HG03196 (cell line): ENCODE results near the gene RPL22.
"Not testable (repeated sequence)": the region's sequence is repeated elsewhere in the genome, so short reads cannot be mapped to it uniquely, and the experiment has no call there.

Experiments used
- ATAC-seq: cut with Tn5 transposase; IDR thresholded peaks from one replicate; pipeline ENCODE4 v1.9.1; 2021; ENCODE audit not compliant: unreplicated experiment

RPL22 gene

DNA sequence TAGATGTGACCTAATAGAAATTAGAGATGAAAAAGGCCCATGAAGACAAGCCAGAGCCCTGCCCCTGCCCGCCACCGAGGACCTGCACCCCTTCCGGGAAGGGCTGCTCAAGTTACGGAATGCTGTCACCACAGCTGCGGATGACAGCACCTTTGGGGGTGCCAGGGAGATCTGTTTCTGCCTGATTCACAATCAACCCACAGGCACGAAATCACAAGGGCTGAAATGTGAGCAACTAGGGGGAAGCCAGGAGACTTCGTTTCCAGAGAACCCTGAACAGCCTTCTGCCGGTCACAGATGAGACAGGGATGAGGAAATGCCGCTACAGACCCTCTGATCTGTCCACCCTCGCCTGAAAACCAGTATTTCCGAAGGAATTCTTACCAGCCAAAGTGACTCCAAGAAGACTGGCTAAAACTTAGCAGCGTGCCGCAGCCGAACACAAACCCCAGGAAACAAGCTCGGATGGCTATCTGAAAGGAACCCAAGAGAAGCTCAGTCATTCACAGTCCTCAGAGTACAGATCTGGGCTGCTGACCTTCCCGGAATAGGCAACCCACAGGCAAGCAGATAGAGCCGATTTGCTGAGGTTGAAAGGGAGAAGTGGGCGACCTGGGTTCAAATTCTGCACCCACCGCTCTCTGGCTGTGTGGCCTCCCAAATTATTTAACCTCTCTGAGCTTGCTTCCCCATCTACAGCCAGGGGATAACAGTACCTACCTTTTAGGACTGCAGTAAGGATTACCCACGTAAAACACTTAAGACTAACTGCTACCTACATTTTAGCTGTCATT, 35.3 kb upstream of the RPL22 start:
- no peak for ATAC-seq

DNA sequence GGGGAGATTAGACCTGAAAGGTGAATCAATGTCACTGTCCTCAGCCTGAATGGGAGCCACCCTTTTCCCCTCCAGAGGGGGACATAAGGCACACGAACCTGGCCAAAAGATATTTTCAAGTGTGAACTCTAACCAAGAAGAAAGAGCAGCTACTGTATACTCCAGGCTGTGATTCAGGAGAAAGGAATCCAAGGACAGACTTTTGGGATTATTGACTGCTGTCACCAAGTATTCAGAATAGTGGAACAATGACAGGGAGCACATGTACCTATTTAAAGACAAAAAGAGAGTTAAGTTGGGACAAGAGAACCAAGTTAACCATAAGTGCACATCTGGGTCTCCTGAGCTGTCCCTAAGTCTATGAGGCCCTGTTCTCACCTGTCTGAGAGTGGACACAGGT, 34.0 kb upstream of the RPL22 start:
- no peak for ATAC-seq

DNA sequence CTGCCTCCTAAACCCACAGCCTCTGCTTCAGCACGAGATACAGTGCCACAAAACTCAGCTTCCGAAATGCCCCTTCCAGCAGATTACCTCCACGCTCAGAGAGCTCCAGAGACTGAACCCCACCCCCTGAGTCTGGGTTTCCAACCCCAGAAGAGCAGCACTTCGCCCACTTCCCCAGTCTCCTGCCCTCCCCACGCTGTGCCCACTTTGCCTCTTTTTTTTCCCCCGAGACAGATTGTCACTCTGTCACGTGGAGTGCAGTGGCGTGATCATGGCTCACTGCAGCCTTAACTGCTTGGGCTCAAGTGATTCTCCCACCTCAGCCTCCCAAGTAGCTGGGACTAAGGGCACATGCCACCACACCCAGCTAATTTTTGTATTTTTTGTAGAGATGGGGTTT, 26.3 kb upstream of the RPL22 start:
- ATAC-seq: no peak

DNA sequence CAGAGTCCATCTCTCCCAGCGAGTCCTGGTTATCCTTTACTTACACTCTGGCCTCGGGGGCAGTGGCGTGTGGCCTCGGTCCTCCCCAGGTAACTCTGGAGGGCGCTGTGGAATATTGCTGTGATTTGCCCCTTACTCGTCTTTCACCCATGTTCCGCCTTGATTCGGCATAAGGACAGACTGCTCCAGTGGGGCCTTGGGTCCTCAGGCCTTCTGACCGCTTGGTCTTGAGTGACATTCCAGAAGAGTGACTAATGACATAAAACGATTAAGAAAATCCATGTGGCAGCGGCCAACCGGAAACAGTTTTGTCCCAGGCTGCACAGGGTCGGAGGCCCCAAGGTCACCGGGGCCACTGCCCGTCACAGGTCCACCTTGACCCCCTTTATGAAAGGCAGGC, 25.3 kb upstream of the RPL22 start:
- ATAC-seq: no peak

DNA sequence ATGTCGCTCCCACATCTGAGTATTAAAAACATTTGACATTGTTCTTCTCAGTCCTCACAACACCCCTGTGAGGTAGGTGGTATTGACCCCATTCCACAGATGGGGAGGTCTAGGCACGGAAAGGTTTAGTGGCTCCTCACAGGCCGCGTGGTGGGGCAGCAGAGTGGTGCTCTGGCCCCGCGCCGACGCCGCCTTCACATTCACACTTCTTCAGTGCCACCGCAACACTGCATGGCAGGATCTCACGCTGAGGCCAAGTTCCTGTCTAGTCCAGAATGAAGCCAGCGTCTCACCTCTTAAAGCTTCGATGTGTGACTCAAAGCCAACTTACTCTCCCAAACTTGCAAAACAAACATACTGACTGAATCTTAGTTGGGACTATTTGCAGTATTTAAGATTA, 24.2 kb upstream of the RPL22 start:
- no peak for ATAC-seq

DNA sequence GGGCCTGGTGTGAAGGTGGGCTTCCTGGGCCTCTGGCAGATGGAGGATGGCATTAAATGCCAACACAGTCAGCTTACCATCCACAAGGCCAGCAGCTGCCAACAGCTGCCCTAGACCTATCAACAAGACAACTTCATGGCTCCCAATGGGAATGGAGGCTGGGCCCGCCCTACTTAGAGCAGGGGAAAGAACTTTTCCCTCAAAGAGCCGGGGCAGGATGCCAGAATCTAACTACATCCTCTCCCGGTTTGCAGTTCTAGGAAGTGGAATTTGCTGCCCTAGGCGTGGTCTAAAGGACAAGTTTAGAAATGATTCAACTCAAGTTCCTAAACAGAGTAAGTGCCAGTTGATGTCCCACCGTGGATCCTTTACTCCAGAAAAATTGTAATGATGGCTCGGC, 23.2 kb upstream of the RPL22 start:
- ATAC-seq: no peak

DNA sequence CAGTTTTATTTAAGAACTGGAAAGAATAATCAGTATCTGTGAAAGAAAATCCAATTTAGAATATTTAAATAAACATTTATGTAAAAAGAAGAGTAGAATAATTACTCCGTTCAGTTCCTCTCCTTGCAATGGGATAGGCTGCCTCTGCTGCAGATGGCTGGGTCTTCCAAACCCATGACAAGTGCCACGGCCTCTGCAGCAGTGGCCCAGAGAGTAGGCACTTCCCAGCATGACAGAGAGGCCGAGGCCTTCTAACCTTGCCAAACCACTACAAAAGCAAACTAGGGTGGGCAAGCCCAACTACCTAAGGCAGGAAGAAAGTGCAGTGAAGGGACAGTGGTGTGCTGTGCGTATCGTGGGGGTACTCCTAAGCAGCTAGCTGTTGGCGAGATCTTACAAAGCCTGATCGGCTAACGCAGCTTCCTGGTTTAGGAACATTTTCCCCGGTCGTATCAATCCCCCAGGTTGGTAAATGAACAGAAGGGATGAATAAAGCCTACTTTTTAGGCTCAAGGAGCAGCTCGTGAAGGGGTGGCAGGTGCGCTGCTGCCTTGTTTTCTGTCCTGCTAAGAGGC, 21.9 kb upstream of the RPL22 start:
- no peak for ATAC-seq

DNA sequence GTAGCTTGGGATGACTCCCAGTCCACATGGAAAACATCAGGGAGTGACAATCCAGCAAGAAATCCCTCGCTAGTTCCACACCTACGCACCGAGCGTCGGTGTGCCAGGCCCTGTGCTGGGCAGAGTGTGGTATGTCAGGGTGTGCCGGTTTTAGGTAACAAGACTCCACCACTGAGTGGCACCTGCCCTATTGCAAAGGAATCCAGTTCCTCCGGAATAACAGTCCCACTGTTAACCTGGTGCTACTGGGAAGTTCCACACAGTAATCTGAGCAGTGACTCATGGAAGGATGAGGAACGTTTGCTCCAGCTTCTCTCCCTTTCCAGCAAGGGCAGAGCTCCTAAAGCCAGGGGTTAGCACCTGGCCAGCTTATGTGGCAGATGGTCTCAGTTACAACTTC, 20.8 kb upstream of the RPL22 start:
- no peak for ATAC-seq

DNA sequence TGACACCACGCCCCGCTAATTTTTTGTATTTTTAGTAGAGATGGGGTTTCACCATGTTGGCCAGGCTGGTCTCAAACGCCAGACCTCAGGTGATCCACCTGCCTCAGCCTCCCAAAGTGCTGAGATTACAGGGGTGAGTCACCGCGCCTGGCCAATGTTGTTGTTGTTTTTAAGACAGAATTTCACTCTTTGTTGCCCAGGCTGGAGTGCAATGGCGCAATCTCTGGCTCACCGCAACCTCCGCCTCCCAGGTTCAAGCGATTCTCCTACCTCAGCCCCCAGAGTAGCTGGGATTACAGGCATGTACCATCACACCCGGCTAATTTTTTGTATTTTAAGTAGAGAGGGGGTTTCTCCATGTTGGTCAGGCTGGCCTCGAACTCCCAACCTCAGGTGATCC, 20.2 kb upstream of the RPL22 start:
- ATAC-seq: not testable (repeated sequence)

DNA sequence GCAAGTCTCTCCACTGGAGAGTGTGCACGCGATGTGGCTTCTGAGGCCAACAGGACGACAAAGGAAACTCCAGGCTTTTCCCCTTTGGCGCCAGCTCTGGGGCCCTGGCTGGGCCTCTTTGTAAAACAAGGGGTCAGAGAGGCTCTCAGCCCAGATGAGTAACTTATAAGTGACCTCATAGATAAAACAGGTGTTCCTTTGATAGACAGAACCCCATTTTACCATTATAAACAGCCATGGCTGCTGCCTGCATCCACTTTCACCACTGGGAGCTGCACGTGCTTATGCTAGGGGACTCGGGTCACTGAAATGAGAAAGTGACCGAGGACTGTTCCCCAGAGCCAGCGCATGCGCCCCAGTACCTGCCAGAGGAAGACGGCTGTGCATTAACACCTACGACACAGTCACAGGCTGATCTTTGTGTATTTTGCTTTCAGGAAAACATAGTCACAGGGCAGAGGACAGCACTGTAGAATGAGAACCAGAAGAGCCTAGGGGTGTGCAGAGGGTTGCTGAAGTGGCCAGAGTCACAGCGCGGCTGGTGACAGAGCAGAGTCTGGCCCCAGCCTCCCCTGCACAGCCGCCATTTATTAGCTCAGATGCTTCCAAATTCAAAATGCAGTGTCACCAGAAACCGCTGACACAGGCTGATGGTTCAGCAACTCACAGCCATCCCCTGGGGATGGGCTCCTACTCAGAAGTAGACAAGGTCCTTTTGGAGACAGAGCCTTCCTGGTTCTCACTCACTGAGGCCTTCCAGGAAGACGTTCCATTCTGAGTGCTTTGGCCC, 19.2 kb upstream of the RPL22 start:
- no peak for ATAC-seq

DNA sequence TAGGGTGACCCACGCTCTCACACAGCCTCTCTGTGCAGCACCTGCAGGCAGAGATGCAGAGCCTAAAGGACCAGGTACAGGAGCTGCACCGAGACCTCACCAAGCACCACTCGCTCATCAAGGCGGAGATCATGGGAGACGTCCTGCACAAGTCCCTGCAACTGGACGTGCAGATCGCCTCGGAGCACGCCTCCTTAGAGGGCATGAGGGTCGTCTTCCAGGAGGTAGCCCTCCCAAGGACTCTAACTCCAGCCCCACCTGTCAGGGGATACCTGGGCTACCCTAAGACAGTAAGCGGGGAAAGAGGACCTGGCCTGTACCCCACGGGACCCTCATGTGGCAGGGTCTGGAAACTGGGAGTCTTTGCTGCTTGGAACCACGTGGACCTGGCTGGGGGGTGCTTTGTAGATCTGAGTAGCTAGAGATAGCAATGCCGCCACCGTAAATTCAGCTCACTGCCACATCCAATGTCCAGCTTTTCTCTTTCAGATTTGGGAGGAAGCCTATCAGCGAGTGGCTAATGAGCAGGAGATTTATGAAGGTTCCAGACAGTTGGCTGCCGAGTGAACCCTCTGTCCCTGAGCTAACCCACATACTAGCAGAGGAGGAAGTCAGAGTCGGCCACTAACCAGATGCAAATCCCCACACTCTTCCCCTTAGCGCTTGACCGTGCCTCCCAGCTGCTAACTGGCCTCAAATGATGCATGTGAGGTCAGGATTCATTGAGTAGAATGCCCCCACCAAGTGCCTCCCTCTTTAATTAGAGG, 13.0 kb upstream of the RPL22 start:
- ATAC-seq: no peak

DNA sequence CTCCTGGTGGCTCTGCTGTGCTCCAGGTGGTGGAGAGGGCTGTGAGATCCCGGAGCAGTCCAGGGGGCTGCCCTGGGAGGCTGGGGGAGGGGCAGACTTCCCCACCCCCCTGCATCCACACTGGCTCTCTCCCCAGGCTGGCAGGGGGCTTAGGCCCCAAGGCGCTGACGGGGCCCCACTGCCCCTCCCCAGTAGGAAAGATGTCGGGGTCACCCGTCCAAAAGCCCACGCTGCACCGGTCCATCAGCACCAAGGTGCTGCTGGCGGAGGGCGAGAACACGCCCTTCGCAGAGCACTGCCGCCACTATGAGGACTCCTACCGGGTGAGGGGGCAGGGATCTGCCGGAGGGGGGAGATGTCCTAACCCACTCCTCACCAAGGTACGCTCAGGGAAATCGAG, 12.3 kb upstream of the RPL22 start:
- no peak for ATAC-seq

DNA sequence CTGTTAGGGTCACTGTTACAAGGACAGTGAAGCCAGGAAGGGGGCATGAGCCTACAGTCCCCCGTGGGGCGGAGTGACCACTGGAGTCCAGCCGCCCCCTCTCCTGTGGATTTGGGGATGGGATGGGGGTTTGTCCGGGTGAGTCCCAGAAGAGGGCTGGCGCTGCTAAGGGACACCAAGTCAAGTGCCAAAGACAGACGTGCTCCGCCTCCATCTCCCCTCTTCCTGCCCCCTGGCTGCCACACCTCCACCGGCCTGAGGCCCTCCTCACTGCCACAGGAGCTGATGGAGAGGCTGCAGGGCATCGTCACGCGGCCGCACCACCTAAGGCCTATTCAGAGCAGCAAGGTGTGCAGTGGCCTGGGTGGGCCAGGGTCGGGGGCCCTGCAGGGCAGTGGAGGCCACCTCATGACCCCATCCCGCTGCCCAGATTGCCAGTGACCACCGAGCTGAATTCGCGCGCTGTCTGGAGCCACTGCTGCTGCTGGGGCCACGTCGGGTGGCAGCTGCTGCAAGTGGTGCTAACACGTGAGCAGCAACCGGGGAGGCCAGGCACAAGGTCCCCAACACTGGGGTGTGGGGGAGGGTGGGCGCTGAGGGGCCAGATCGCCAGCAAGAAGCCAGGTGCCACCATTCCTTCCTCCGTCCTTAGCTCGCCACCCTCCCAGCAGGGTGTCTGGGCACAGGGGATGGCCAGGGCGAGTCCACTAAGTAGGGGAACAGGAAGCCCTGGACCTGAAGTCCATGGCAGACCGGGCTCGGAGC, 11.4 kb upstream of the RPL22 start:
- ATAC-seq: no peak

DNA sequence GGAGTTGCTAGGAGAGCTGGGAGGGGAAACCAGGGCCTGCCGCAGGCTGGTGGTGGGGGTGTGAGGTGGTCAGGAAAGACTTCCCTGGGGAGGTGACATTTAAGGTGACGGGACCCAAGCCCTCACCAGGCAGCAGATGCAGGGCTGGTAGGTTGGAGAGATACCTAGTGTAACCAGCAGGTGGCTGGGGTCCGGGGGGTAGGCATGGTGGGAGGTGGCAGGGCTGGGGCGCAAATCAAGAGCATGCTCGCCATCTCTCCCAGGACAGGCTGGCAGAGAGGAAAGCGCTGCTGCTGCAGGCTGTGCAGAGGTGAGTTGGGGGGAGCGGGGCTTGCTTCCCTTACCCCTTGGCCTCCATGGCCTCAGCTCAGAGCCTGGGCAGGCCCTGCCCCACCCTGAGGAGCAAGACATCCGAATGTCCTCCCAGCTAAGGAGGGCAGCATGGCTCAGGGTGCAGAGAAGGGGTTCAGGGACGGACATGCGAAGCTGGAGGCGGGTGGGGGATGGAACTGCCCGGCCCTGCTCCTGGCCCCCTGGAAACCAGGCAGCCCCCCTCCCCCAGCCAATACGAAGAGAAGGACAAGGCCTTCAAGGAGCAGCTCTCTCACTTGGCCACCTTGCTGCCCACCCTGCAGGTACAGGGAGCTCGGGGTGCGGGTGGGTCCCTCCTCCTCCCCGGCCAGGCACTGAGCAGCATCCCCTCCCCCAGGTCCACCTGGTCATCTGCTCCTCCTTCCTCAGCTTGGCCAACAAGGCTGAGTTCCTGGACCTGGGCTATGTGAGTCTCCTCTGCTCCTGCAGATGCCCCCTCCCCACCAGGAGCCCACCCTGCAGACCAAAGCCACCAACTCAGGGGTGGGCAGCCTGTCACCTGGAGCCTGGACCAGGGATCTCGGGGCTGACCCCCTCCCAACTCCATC, 10.5 kb upstream of the RPL22 start:
- no peak for ATAC-seq

DNA sequence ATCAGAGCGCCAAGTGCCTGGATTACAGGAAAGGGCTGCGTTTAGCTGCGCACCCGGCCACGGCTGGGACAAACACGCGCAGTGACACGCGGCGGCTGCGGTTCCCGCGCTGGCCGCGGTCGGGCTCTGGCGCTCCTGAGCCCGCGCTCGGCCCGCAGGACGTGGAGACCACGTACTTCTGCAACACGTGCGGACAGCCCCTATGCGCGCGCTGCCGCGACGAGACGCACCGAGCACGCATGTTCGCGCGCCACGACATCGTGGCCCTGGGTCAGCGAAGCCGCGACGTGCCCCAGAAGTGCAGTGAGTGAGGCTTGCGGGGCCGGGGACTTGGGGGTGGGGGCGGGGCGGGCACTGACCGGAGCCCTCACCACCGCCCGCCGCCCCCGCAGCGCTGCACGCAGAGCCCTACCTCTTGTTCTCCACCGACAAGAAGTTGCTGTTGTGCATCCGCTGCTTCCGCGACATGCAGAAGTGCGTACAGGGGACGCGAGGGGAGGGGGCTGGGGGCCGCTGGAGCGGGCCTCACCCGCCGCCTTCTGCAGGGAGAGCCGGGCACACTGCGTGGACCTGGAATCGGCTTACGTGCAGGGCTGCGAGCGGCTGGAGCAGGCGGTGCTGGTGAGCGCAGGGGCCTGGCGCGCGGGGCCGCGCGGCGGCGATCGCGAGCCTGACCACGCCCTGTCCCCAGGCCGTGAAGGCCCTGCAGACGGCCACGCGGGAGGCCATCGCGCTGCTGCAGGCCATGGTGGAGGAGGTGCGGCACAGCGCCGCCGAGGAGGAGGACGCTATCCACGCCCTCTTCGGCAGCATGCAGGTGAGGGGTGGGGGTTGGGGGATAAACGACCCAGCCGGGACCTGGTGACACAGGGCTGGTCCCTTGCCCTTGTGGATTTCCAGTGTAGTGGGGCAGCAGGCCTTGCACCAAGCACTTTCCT, 9.6 kb upstream of the RPL22 start:
- ATAC-seq: no peak

DNA sequence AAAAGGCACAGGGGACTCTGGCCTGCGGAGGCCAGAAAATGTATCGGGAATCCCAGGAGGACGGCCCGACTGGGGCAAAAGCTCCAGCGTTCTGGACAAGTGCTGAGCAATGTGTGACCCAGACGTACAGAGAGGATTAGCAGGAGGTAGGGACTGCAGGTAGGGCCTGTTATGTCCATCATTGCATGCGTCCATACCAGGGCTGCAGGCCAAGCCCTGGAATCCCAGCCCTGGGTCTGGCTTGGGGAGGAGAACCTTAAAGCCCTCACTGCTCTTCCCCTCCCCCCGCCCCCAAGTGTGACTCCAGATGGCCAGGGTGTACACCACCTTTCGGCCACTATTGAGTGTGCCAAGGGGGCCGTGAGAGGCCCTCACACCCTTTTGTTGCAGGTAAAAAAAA, 8.5 kb upstream of the RPL22 start:
- no peak for ATAC-seq

DNA sequence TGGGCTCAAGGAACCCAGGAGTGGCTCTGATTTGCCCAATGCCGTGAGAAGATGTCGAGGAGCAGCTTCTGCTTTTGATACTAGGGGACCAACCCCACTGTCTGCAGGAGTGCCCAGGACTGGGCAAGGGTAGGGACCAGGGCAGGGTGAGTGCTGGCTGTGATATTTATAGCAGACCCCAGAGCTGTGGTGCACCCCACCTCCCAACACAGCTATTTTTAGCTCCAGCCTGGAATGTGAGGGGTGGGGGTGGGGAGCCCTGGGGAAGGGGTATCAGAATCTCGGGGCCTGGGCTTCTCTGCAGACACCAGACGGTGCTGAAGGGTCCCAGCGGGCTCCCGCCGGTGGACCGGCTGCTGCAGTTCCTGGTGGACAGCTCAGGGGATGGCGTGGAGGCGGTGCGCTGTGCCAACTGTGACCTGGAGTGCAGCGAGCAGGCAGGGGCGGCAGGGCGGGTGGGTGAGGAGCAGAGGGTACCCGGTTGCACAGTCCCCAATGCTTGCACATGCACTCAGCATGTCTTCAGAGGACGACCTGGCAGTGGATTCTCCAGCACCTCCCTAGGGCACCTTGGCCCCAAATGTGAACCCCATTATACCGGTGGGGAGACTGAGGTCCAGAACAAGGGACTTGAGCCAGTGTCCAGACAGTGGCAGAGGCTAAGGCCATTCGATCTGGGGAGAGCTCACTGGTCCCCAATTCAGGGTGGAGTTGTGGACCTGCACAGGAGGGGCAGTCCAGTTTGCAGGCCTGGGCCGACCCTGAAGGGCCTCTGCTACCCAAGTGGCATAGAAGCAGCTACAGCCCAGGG, 7.9 kb upstream of the RPL22 start:
- no peak for ATAC-seq

DNA sequence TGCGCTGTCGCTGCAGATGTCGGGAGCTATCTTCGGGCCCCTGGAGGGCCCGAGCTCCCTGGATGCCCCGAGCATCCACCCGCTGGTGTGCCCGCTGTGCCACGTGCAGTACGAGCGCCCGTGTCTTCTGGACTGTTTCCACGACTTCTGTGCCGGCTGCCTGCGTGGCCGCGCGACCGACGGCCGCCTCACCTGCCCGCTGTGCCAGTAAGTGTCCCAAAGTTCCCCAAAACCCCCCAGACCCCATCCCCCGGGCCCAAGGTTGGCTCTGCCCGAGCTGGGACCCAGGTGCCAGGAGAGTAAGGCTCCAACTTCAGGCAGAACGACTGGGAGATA, 7.1 kb upstream of the RPL22 start:
- no peak for ATAC-seq
